Measurements from ENCODE around the gene POP7. TPM values are rescaled to one million over a fixed set of nuclear protein-coding genes. Genes with fewer than 3 reads are reported as not detected.
"Not testable (repeated sequence)": the region's sequence is repeated elsewhere in the genome, so short reads cannot be mapped to it uniquely, and the experiment has no call there.

The POP7 gene
- total RNA-seq, 1 donor from 2014 or later = 54.5 TPM

- no peak for DNase-seq (ENCODE audit: low read depth, low spot score)
These were observed 14.0 kb upstream of the POP7 start for GRCh38 chr7:100691676-100692577.

GRCh38 chr7:100692578-100692961, 13.4 kb upstream of the POP7 start:
- DNase-seq (ENCODE audit: low read depth, low spot score) = no peak

GRCh38 chr7:100693312-100694097, 12.4 kb upstream of the POP7 start:
- no peak for DNase-seq (ENCODE audit: low read depth, low spot score)

GRCh38 chr7:100694098-100694745, 11.7 kb upstream of the POP7 start, which contains the start of gene GIGYF1:
TSS of gene GIGYF1 (minus strand) at chr7:100694250. CDS start at chr7:100688238, 6,012 bp downstream.
- DNase-seq (ENCODE audit: low read depth, low spot score) = no peak

GRCh38 chr7:100696123-100696521, 9.8 kb upstream of the POP7 start:
- no peak for DNase-seq (ENCODE audit: low read depth, low spot score)

- no peak for DNase-seq (ENCODE audit: low read depth, low spot score)
These were observed 6.9 kb upstream of the POP7 start for GRCh38 chr7:100699018-100699417.

GRCh38 chr7:100701089-100701488, 4.8 kb upstream of the POP7 start:
- DNase-seq (ENCODE audit: low read depth, low spot score) = not testable (repeated sequence)

GRCh38 chr7:100705320-100705752, 585 bp upstream of the POP7 start:
- DNase-seq (ENCODE audit: low read depth, low spot score) = no peak

- DNase-seq (ENCODE audit: low read depth, low spot score) = no peak
These were observed 871 bp downstream of the POP7 start for GRCh38 chr7:100706672-100707311.

GRCh38 chr7:100708395-100708794, 2.5 kb downstream of the POP7 start:
- no peak for DNase-seq (ENCODE audit: low read depth, low spot score)

GRCh38 chr7:100710452-100710851, 4.5 kb downstream of the POP7 start:
- no peak for DNase-seq (ENCODE audit: low read depth, low spot score)

GRCh38 chr7:100711369-100711768, 5.4 kb downstream of the POP7 start:
- DNase-seq (ENCODE audit: low read depth, low spot score) = no peak

- no peak for DNase-seq (ENCODE audit: low read depth, low spot score)
These were observed 8.8 kb downstream of the POP7 start for GRCh38 chr7:100714725-100715124.

GRCh38 chr7:100717073-100717472, 11.2 kb downstream of the POP7 start:
- DNase-seq (ENCODE audit: low read depth, low spot score) = not testable (repeated sequence)

- no peak for DNase-seq (ENCODE audit: low read depth, low spot score)
These were observed 13.8 kb downstream of the POP7 start for GRCh38 chr7:100719523-100720278.

GRCh38 chr7:100720279-100720670, 14.4 kb downstream of the POP7 start, which contains the start of gene EPO:
TSS of gene EPO (plus strand) at chr7:100720468. CDS start at chr7:100720981, 513 bp downstream.
- DNase-seq (ENCODE audit: low read depth, low spot score) = no peak

- no peak for DNase-seq (ENCODE audit: low read depth, low spot score)
These were observed 15.0 kb downstream of the POP7 start for GRCh38 chr7:100720671-100721504.

- DNase-seq (ENCODE audit: low read depth, low spot score) = no peak
These were observed 15.5 kb downstream of the POP7 start for GRCh38 chr7:100721505-100721812.

- no peak for DNase-seq (ENCODE audit: low read depth, low spot score)
These were observed 16.7 kb downstream of the POP7 start for GRCh38 chr7:100722480-100723212.
